ENCODE results near the gene STARD13.

STARD13 gene

DNA sequence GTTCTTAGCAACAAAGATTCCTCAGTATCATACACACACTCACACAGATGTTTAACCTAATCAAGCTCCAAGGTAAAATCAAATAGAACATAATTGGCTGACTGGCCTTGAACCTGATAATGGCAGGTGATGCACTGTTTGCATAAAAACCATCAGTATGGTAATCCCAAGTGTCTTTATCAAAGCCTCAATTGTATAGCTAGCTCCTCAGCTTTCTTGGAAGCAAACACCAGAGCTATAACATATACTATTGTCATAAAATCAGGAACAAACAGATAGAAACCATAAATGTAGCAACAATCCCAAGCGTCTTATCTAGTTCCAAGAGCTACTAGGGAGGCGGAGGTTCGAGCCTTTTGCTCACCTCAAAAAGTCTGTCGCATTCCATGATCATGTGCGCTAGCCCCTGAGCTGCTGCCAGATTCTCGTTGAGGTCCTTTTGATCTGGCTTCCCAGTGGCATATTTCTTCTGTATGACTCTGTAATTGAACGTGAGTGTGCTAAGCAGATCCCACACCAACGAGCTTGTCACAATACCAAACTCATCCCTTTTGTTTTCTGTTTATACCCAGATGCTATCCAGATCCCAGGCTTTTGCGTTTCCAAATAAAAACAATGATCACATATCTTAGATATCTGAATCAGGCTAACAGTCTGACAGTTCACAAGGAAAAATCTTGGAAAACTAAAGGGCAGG is 174.0 kb downstream of the STARD13 start:
- DNase-seq (ENCODE audit: low spot score), result peak; percentile 69

DNA sequence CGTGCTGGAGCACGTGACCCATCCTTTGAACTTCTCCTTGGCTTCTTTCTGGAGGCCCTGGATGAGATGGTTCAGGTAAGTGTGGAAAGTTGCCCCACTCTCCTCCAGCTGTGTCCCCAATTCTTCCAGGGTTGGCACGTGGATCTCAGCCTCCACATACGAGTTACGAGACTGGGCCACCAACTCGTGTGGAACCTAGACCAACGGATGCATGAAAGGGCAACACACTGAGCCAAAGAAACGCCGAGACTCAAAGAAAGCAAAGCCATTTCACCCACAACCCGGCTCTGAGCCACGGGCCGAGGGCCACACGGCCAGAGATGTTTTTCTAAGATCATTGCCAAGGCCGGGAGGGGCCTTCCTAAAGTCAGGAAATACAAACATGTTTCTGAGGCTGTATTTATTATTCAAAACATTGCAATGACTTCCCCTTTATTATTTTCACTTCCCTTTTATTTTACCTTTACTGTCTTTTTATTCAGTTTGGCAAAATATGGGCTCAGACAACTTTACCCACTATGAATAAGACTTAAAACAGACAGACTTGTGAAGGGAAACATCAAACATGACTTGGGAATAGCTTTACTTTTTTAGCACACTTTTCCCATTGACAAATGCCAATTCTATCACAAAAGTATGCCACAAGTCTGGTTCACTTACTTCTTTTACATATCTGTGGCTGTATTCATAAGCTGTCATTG is 174.7 kb downstream of the STARD13 start:
- peak; percentile 21 for DNase-seq (ENCODE audit: low spot score)

DNA sequence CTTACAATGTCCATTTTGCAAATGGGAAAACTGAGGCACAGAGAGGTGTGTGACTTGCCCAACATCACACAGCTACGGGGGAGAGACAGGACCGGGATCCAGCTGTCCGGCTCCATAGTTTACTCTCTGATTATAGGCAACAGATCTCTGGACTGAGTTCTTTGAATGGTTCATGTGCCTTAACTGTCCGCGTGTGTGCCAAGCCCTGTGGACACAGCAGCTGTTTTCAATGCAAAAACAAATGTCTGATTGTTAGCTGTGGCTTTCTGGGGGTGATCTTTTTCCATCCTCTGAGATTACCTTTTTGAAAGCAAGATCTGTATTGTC is 175.2 kb downstream of the STARD13 start:
- no peak for DNase-seq (ENCODE audit: low spot score)

DNA sequence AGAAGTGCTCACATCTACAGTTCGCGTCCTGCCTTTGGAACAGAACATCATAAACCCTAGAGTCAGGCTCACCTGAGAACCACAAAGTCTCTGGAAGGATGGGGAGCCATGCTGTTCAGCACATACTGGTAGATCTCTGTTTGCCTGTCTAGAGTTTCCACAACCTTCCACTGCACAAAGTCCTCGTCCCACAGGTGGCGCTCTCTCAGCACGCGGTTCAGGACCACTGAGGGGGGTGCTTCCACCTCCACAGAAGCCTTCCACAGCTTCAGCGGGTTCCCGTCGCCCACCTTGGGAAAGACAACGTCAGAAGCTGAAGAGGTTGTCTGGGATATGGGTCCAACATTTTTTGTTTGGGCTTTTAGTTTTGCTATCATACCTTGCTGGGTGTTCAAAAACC is 175.8 kb downstream of the STARD13 start:
- DNase-seq (ENCODE audit: low spot score), result no peak

DNA sequence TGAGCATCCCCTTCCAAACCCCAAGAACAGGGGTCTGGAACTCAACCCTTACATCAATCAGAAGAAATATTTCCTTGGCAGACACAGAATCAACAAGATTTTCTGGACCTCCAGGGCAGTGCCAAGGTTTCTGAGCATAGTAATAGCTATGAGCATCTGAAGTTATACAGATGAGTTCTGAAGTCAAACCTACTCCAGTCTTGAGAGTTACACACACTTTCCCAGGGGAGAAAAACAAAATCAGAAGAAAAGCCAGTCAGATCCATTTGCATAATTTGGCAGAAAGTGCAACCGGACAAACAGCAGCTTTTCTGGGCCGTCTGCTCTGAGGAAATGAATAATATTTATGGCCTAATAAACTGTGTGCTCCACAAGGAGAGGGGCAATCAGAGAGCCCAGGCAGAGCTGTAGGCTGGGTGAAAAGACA is 176.3 kb downstream of the STARD13 start:
- peak; percentile 28 for DNase-seq (ENCODE audit: low spot score)

DNA sequence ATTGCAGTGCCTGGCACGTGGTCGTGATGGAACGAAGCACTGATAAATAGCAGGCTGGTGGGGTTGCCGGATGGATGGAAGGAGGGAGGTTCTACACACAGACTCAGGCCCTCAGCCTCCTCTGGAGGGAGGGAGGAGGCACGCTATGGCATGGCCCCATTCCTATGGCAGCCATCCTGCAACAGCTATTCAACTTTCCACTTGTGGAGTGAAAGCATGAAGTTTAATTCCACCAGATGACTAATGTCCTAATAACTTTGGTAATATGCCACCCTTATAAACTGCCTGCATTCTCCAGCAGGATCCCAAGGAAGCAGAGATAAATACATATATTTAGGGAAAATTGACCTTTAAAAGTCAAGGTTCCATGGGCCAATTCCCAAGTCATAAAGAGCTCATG is 176.9 kb downstream of the STARD13 start:
- peak; percentile 78 for DNase-seq (ENCODE audit: low spot score)

DNA sequence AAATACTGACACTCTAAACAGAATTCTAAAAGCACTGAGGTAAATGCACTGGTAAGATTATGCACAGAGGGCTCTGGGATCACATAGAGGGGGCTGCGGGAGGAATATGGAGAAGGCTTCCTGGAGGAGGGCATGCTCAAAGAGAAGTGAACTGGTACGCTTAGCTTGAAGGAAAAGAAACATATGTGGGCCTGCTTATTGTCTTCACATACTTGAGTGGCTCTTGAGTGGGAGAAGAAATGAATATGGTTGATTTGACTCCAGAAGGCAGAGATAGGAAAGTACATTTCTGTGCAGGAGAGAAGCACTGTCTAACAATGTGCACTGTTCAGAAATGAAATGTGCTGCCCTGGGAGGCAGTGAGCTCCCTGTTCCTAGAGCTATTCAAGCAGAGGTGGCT is 178.2 kb downstream of the STARD13 start:
- DNase-seq (ENCODE audit: low spot score), result no peak

DNA sequence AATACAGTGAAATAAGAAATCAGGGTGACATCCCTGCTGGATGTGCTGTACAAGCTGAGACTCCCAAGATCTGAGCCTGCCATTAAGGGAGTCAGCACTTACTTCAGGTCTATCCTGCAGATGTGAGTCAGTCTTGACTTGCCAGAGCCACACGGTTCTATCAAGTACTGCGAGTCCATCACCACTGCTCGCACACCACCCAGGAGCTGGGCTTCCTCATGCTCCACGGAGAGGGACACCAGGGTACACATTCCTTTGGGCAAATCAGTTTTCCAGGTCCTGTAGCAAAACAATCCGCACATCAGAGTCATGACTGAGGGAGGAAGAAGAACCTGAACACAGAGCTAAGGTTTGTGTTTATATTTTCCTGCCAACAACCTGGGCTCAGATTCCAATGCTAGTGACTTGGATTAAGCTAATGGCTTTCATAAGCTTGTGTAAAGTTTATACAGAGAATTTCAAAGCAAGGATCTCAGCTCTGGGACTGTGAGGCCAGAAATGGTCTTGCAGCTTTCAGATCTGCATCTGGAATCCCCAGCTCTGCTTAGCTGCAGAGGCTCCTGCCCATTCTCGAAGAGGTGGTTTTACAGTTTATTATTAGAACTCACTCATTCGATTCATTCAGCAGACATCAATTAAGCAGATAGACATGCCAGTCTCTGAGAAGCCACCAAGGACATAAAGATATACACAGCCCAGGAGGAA is 178.7 kb downstream of the STARD13 start:
- DNase-seq (ENCODE audit: low spot score), result no peak

DNA sequence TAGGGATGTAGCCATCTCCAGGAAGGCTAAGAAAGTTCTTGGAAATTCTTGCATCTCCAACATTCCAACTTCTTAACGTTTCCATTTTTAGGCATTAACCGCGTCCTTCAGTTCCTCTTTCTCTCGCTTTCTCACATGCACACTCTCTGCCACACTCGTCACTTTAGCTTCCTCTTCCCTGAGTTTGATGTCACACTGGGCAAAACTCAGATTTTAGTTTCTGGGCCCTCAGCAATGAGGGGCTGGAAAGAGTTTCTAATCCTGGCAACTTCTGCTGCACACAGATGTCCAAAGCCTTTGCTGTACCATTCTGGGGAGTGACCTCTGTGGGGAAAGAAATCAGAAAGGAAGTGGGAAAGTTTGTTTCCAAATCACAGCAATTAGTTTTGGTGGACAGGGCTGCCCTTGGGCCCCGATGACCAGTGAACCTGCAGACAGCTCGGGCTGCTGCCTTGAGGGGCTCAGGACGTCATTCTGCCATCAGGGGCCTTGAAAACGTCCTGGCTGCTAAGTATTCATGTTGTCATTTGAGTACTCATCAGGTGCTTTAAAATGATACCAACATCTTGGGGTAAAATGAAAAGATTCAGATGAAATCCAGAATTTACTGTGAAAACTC is 180.1 kb downstream of the STARD13 start:
- DNase-seq (ENCODE audit: low spot score), result no peak

DNA sequence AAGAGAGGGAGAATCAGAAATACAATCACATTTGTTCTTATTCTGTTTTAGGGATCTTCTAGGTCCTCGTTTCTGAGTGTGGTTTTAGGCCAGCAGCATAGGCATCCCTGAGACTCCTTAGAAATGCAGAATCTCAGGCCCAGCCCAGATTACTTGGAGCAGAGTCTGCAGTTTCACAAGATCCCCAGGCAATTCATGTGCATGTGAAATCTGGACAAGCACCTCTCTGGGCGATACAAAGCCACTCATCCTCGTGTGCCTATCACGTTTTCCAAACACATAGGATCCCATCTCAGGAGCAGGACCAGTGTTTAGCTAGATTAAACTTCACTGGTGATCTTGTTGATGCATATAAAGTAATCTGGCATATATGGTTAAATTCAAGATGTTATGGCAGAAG is 182.1 kb downstream of the STARD13 start:
- DNase-seq (ENCODE audit: low spot score), result no peak

DNA sequence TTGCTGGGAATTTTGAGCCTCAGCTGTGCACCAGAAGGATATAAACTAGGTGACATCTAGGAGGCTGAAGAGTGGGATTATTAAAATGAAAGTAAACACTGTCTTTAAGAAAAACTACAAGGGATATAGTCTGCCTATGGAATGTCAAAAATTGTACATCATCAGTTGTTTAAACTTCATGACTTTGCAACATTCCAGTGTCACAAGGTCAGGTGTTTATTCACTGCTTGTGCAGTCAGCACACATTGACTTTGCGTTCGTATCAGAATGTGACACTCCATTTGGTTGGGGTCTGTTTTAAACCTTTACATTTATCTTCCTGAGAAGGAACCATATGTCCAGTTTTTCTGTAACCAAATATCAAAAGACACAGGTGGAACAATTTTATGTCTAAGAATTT is 183.7 kb downstream of the STARD13 start:
- DNase-seq (ENCODE audit: low spot score), result no peak

DNA sequence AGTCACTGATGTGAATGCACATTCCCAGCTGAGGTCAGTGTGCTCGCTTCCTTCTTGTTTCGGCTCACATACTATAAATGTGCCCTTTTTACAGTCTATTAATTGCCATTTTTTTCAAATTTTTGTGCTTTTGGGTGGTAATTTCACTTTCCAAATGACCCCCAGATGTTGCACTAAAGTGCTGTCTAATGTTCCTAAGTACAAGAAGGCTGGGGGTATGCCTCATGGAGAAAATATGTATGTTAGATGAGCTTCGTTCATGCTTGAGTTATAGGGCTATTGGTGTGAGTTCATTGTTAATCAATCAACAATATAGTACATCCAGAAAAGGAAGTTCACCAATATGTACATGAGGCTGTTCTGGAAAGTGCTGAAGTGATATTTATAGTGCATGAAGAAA is 184.7 kb downstream of the STARD13 start:
- no peak for DNase-seq (ENCODE audit: low spot score)

DNA sequence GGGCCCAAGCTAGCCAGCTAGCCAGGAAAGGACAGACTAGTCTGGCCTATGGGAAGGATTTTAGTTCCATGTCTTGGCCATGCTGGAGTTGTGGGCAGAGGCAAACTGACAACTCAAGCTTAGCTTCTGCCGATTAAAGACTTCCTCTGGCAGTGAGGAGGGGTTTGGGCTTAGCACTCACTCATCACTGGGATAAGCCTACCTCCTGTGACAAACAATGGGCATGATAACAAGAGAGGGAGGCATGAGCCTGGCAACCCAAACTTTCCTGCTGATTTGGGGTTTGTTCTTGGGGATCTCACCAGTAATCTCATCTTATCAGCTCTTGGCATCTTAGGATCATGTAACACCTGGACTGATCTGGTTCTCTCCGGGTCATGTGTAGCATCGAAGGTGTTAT is 185.7 kb downstream of the STARD13 start:
- no peak for DNase-seq (ENCODE audit: low spot score)

DNA sequence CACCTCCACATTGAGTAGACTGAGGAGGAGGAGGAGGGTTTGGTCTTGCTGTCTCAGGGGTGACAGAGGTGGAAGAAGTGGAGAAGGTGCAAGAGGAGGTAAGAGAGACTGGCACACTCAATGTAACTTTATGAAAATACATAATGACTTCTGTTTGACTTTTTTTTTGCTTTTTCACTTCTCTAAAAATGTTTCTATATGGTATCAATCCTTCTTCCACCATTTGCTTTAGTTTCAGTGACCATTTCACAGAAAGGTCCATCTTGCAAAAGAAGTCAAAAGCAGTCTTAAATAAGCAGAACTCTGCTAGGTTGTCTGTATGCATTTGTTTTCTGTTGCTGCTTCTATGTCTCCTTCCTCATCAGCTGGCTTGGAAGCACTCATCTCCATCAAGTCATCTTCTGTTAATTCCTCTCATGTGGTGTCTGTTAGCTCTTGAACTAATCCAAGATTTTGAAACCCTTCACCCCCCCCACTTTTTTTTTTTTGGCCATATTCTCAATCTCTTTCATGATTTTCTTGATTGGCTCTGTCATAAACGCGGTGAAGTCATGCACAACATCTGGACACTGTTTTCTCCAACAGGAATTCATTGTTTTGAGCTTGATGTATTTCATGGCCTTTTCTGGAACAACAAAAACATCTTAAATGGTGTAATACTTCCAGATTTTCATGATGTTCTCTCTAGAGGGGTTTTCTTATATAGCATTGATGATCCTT is 188.5 kb downstream of the STARD13 start:
- no peak for DNase-seq (ENCODE audit: low spot score)

DNA sequence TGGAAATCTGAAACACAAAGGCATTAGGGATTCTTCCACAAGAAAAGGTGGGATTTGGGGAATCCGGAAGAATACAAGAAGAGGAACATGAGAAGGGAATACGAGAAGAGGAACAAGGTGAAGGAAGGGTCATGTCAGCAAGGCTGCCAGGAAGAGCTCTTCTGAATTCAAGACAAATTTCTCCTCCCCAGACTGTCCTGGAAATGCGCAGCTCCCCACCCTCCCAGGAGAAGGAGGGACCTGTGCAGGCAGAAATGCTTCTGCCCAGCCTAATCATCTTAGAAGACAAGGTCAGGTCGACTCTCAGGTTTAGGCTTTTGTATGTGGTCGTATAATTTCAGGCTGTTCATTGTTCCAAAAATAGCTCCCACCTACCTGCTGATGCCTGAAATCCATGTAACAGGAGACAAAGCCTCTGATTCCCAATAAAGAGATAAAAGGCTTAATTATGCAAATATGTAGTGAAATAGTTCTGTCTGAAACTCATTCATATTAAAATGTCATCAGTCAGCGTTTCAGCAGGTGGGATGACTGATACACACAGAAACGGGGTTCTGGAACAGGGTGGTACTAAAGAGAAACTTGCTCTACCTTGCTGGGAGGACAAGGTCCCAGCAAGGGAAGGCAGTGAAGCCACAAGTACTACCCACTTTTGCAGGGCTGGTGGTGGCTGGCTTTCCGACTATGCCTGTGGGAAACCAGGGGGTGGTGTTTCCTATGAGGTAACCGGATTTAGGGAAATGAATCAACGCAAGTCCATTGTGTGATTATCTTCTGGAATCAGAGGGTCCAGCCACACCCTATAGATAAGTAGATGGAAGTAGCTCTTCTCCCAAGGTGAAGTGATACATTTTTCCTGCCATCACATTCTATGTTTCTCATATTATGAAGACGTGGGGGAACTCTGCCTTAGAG is 193.2 kb downstream of the STARD13 start:
- DNase-seq (ENCODE audit: low spot score), result no peak

DNA sequence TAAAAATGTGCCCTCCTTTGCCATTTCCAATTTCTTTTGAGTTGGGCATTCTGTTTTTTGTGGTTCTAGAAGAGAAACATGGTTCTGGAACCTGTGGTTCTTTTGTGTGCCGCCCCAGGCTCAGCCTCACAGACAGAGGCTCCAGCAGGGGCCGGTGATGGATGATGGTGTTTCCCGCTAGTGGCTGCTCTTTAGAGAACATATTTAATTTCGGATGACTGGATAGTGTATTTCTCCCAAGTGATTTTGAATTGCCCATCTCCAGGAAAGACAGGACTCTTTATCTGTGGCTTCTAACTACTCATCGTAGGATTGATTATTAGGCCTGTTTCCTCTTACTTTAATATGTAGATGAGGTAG is 194.2 kb downstream of the STARD13 start:
- no peak for DNase-seq (ENCODE audit: low spot score)

DNA sequence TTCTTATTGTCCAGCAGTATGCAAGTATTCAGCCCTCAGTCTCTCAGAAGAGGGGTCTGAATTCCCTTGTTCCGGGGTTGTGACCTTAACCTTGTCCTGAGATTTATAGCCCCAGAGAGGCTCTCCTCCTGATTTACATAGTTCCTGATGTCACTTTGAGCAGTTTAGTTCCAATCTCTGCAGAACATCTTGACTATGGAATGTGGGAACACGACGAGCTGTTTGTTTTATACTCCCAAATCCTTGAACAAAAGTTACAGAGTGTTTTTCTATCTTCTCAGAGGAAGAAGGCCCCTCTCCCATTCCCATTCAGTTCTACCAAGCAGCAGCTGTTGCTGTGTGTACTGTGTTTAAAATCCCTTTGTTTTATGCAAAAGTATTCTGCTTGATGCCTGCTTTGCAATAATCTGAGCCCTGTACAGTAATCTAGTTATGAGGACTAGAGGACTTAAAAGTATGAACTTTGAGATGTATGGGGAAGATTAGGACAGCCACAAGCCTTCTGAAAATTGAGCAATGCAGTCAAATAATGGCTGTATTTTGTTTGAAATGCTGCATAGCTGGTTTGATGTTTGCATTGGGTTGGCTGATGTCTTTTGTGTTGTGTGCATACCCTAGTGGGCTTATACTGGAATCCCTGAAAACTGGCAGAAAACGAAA is 194.7 kb downstream of the STARD13 start:
- no peak for DNase-seq (ENCODE audit: low spot score)

DNA sequence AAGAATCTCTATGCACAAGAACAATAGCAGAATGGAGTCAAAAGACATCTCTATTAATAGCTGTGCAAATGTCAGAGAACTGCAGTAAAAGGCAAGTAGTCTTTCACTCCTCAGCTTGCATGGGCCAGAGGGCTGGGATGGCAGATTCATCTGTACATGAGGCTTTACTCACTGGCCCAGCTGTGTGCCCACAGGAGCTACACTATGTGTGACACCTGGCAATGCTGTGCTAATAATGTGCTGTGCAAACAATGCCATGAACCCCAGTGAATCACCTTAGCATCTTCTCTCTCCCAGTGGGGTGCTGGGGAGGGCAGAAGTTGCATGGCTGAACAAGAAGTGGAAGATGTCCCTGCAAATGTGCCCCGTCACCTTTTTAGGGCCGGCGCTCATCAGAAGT is 196.2 kb downstream of the STARD13 start:
- DNase-seq (ENCODE audit: low spot score), result no peak

DNA sequence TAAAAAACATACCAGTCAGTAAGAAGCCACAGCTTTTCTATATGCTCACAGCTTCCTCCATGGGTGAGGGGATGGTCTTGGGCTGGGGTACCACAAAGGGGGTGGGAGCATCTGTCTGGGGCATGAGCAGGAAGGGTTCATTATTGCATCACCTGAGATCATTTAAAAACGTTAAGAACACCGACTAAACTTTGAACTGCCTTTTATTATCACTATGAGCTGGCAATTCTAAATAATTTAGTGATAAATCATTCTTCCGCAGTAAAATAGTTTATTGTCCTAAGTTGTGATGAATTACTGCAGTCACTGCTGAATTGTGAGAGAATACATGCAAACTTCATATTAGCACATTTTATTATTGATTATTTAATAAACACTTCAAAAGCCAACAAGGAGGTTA is 197.8 kb downstream of the STARD13 start:
- DNase-seq (ENCODE audit: low spot score), result no peak

DNA sequence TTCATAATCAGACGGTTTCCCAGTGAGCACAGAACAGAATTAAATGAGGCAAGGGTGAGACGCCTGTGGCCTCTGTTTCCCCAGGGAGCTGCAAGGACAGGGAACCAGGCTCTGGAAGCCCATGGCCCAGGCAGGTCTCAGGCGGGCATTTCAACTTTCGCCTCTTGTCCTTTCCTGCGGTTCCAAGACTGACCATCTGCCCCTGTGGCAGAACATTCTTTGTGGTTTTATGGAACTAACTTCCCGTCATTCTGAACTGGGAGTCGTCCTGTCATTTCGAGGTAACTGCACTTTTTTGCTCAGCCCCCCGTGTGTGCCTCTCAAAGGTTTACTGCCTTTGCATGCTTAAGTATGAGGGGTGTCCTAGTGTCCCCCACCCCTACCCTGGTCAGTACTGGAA is 198.5 kb downstream of the STARD13 start:
- no peak for DNase-seq (ENCODE audit: low spot score)

DNA sequence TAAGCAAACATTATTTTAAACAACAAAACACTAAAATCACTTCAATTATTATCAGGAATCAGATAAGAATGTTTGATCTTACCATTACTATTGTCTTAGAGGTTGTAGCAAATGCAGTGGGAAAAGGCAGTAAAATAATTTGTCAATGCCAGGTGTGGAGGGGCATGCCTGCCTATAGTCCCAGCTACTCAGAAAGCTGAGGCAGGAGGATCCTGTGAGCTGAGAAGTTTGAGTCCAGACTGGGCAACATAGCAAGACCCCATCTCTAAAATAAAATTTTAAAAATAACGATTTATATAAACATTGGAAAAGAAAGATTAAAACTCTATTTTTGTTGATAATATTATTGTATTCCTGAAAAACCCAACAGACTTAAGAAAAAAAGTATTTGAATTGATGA is 202.5 kb downstream of the STARD13 start:
- DNase-seq (ENCODE audit: low spot score), result no peak

Measured in AG08395 (cell line).